ENCODE data around the gene SHC4. TPM values are rescaled to one million over a fixed set of nuclear protein-coding genes. Genes with fewer than 3 reads are reported as not detected.
A peak's percentile ranks its signal among the peaks of the same experiment; 100 is the strongest.

Gene SHC4
- total and polyA plus RNA-seq, 2 of the 13 experiments (the other 11 are each of a cell fraction or from before 2014, with no cell fraction given) = 0.04 TPM; not detected in 1

GRCh38 chr15:48810414-48811324, 153.1 kb downstream of the SHC4 start, which contains the start of gene CEP152 (continued):
- TF ChIP-seq ZKSCAN8 (CRISPR knock-in tag; IDR thresholded peaks at IDR 0.05; ENCODE audit: borderline replicate concordance) (no peak), ZNF503 (CRISPR knock-in tag; IDR thresholded peaks at IDR 0.05) (no peak; the same call in 1 of the 2 replicates), ZUFSP (CRISPR knock-in tag; IDR thresholded peaks at IDR 0.05; ENCODE audit: borderline replicate concordance) (no peak), DDIT3 (CRISPR knock-in tag; IDR thresholded peaks at IDR 0.05) (no peak), ZNF546 (CRISPR knock-in tag; conservative IDR thresholded peaks at IDR 0.05) (no peak), DR1 (CRISPR knock-in tag; IDR thresholded peaks at IDR 0.05) (no peak), ARID3A (IDR thresholded peaks at IDR 0.05; ENCODE audit: low read depth, low read length) (no peak), ZNF18 (CRISPR knock-in tag; IDR thresholded peaks at IDR 0.05; ENCODE audit: insufficient replicate concordance) (no peak), HMGXB4 (CRISPR knock-in tag; IDR thresholded peaks at IDR 0.05; ENCODE audit: borderline replicate concordance in 1 of 2, low read depth in 1 of 2) (peak in 1 of 2 experiments; percentile 66; a peak in 2 of 4 replicates), ARID2 (CRISPR knock-in tag; IDR thresholded peaks at IDR 0.05; ENCODE audit: borderline replicate concordance) (no peak), CEBPB (IDR thresholded peaks at IDR 0.05; ENCODE audit: borderline replicate concordance, low read depth, low read length) (no peak), ZNF713 (CRISPR knock-in tag; IDR thresholded peaks at IDR 0.05) (no peak), SMAD9 (CRISPR knock-in tag; IDR thresholded peaks at IDR 0.05) (no peak), HOXA7 (CRISPR knock-in tag; IDR thresholded peaks at IDR 0.05) (no peak), ZKSCAN5 (CRISPR knock-in tag; IDR thresholded peaks at IDR 0.05) (no peak), ZNF383 (CRISPR knock-in tag; IDR thresholded peaks at IDR 0.05; ENCODE audit: borderline replicate concordance) (no peak), HNRNPL (IDR thresholded peaks at IDR 0.05; ENCODE audit: low read depth, low read length) (0 out of 2 replicates have a peak, but pooled peaks have one; percentile 34), JUND (CRISPR knock-in tag; IDR thresholded peaks at IDR 0.05) (no peak)
